ENCODE measurements around the gene ENGASE.

ENGASE gene

GRCh38 chr17:79135628-79136405 lies 61.2 kb downstream of the ENGASE start:
- Histone ChIP-seq H3K9me3 (no peaks in the 10 kb centered on the region), H3K27ac (no peak overlapping the region), H3K36me3 (no peaks in the 10 kb centered on the region), H3K4me1 (ENCODE audit: control insufficient read depth in 1 of 2, insufficient read depth in 1 of 2, low read depth in 1 of 2, low read length in 1 of 2) (no peaks in the 10 kb centered on the region), H3K27me3 (peaks cover 12% of the 10 kb centered on the region), H3K4me3 (ENCODE audit: low read depth in 1 of 2, low read length in 1 of 2) (no peak overlapping the region)
- TF ChIP-seq CTCF (IDR thresholded peaks at IDR 0.05), result no peak

Data from neutrophil (primary cell).